Transverse colon (tissue), 4 donors: ENCODE measurements around the gene JAKMIP1. TPM values are rescaled to one million over a fixed set of nuclear protein-coding genes. Genes with fewer than 3 reads are reported as not detected.
"Not testable (repeated sequence)": the region's sequence is repeated elsewhere in the genome, so short reads cannot be mapped to it uniquely, and the experiment has no call there.

Experiments
- DNase-seq: peaks from one replicate; pipeline ENCODE4 v3.0.0-alpha.2; 2019
- H3K27ac ChIP-seq, 4 donors: fragments of 200-600 bp; sonication (generic); 2 replicates each; pipeline ENCODE4 v1.5.1; 2016 to 2018; ENCODE audit warnings: inconsistent platforms in 4 of 4
- H3K27me3 ChIP-seq: fragments of 200-600 bp; sonication (generic); 2 replicates; pipeline ENCODE4 v1.5.1; 2017; ENCODE audit warnings: inconsistent platforms
- H3K36me3 ChIP-seq, 4 donors: fragments of 200-600 bp; sonication (generic); 2 replicates each; pipeline ENCODE4 v1.5.1; 2017 to 2019; ENCODE audit warnings: inconsistent platforms in 4 of 4
- H3K4me1 ChIP-seq, 4 donors: fragments of 200-600 bp; sonication (generic); 2 replicates each; pipeline ENCODE4 v1.5.1; 2017 to 2020; ENCODE audit warnings: inconsistent platforms in 4 of 4
- H3K4me3 ChIP-seq, 4 donors: fragments of 200-600 bp; sonication (generic); 1 replicate in 1 of 4; 2 replicates in 3 of 4; pipeline versions ENCODE4 v1.5.1 to v1.6.1; 2017 to 2019; ENCODE audit warnings: inconsistent platforms in 4 of 4
- H3K9me3 ChIP-seq, 2 donors: fragments of 200-600 bp; sonication (generic); 2 replicates each; pipeline ENCODE4 v1.5.1; 2017 to 2019; ENCODE audit warnings: inconsistent platforms in 2 of 2
- CTCF ChIP-seq, 5 experiments: fragments of 200-600 bp in 3 of 5; fragments of 450-650 bp in 2 of 5; sonication (generic) in 3 of 5; IDR thresholded peaks; 1 replicate in 2 of 5; 2 replicates in 3 of 5; pipeline ENCODE4 v1.5.1; 2016 to 2017; ENCODE audit warnings: antibody characterized with exemption in 5 of 5, inconsistent platforms in 3 of 5, mild to moderate bottlenecking in 2 of 5, moderate library complexity in 1 of 5
- EP300 ChIP-seq: sonication (generic); formaldehyde crosslinking; IDR thresholded peaks from one replicate; pipeline ENCODE4 v1.6.1; 2017; ENCODE audit warnings: antibody characterized with exemption, low read depth
- POLR2A ChIP-seq: fragments of 450-650 bp; IDR thresholded peaks from one replicate; pipeline ENCODE4 v1.6.1; 2016; ENCODE audit warnings: antibody characterized with exemption, mild to moderate bottlenecking, moderate library complexity
- POLR2AphosphoS5 ChIP-seq, 3 donors: sonication (generic); formaldehyde crosslinking; IDR thresholded peaks; one replicate each; pipeline ENCODE4 v1.6.1; 2016; ENCODE audit warnings: antibody characterized with exemption in 3 of 3
- WGBS, 2 donors: methylation state at CpG; one replicate each; pipeline ENCODE4 v1.1.5; 2018; ENCODE audit warnings: low coverage in 1 of 2; 5-methylcytosine and 5-hydroxymethylcytosine counted together
- in situ Hi-C, 4 donors: fragments of 200-750 bp; cut with MboI; loops; one replicate each; pipeline versions ENCODE4 v1.15.0 to v1.15.1; 2017; ENCODE audit warnings: low sequenced_read_pairs in 3 of 4, low pct_ligation_motif_present in 1 of 4, low pct_unique_long_range_greater_than_20kb in 1 of 4
- intact Hi-C: fragments of 100-400 bp; cut with DNase I; formaldehyde crosslinking; loops from one replicate; pipeline ENCODE4 v1.15.1; 2023; ENCODE audit warnings: low total_unique reads
- total RNA-seq, 4 donors: library from RNA; depleted of rRNA; stranded (reverse); fragments of >200 nt; gene quantifications; one replicate each; pipeline ENCODE4 v1.1.0, GENCODE V29; 2016

The JAKMIP1 gene
- total RNA-seq, 4 donors from 2014 or later, result 1.2 to 1.7 TPM; not detected in 2

- intact Hi-C loops (no loop called here), in situ Hi-C loops (no loop called here)
- Histone ChIP-seq H3K36me3 (no peaks in the 10 kb centered on the region), H3K4me3 (no peak overlapping the region), H3K27ac (no peak overlapping the region), H3K4me1 (no peaks in the 10 kb centered on the region), H3K9me3 (no peaks in the 10 kb centered on the region), H3K27me3 (peaks cover 13% of the 10 kb centered on the region)
- WGBS, 2 donors, result 74 to 82% methylated on average over 2 to 4 of the region's 4 CpGs
- TF ChIP-seq POLR2AphosphoS5 (IDR thresholded peaks at IDR 0.05) (no peak), CTCF (IDR thresholded peaks at IDR 0.05) (no peak), POLR2A (no peak), EP300 (no peak)
- no peak for DNase-seq
Measured at GRCh38 chr4:6005175-6005574, 195.2 kb downstream of the JAKMIP1 start.

- intact Hi-C loops, H3K27ac ChIP-seq, in situ Hi-C loops, DNase-seq, H3K9me3 ChIP-seq, H3K27me3 ChIP-seq, H3K4me3 ChIP-seq, H3K4me1 ChIP-seq, H3K36me3 ChIP-seq: not testable (repeated sequence)
- 0 to 31% methylated on average over 1 of the region's 1 CpG for WGBS, 2 donors
Measured at GRCh38 chr4:6003485-6003884, 196.9 kb downstream of the JAKMIP1 start.

GRCh38 chr4:6002926-6003325, 197.4 kb downstream of the JAKMIP1 start:
- intact Hi-C loops (no loop called here), in situ Hi-C loops (no loop called here)
- Histone ChIP-seq H3K27me3 (peaks cover 3% of the 10 kb centered on the region), H3K36me3 (no peaks in the 10 kb centered on the region), H3K4me1 (no peaks in the 10 kb centered on the region), H3K9me3 (no peaks in the 10 kb centered on the region), H3K27ac (no peak overlapping the region), H3K4me3 (no peak overlapping the region)
- DNase-seq, result no peak
- no peak for TF ChIP-seq CTCF (IDR thresholded peaks at IDR 0.05)
- WGBS, 2 donors, result 61% methylated on average over 3 of the region's 3 CpGs; no CpG with 5 or more reads in 1 of the 2 donors

GRCh38 chr4:6002492-6002833, 197.9 kb downstream of the JAKMIP1 start:
- peaks cover 3% of the 10 kb centered on the region for H3K27me3 ChIP-seq
- no peak overlapping the region for H3K4me3 ChIP-seq
- no peak overlapping the region for H3K27ac ChIP-seq
- no peak for DNase-seq
- 82% methylated on average over 5 of the region's 5 CpGs; no CpG with 5 or more reads in 1 of the 2 donors for WGBS, 2 donors
- no peaks in the 10 kb centered on the region for H3K4me1 ChIP-seq
- no peaks in the 10 kb centered on the region for H3K36me3 ChIP-seq
- intact Hi-C loops, result no loop called here
- TF ChIP-seq CTCF (IDR thresholded peaks at IDR 0.05), result no peak
- TF ChIP-seq POLR2AphosphoS5 (IDR thresholded peaks at IDR 0.05), result no peak
- no peak for TF ChIP-seq POLR2A
- TF ChIP-seq EP300, result no peak
- in situ Hi-C loops, result no loop called here
- no peaks in the 10 kb centered on the region for H3K9me3 ChIP-seq

- intact Hi-C loops, result no loop called here
- TF ChIP-seq POLR2AphosphoS5 (IDR thresholded peaks at IDR 0.05), result no peak
- no peak for TF ChIP-seq POLR2A
- no peak for TF ChIP-seq EP300
- no peak for TF ChIP-seq CTCF (IDR thresholded peaks at IDR 0.05)
- WGBS, 2 donors, result 50 to 58% methylated on average over 2 to 6 of the region's 6 CpGs
Measured at GRCh38 chr4:6001680-6002491, 198.5 kb downstream of the JAKMIP1 start.

More at GRCh38 chr4:6001680-6002491, 198.5 kb downstream of the JAKMIP1 start:
- Histone ChIP-seq H3K9me3 (no peaks in the 10 kb centered on the region), H3K4me1 (no peaks in the 10 kb centered on the region), H3K27ac (no peak overlapping the region), H3K4me3 (no peak overlapping the region), H3K36me3 (no peaks in the 10 kb centered on the region), H3K27me3 (peaks cover 3% of the 10 kb centered on the region)
- in situ Hi-C loops, result no loop called here
- no peak for DNase-seq
